Inferior parietal cortex (tissue), 1 donor: ENCODE results near the gene E2F3.
"Not testable (repeated sequence)": the region's sequence is repeated elsewhere in the genome, so short reads cannot be mapped to it uniquely, and the experiment has no call there.

Source experiments
- DNase-seq: peaks from one replicate; pipeline ENCODE4 v3.0.0-alpha.2; 2016; ENCODE audit errors: extremely low spot score

E2F3 gene

GRCh38 chr6:20433929-20434328, 32.2 kb downstream of the E2F3 start:
- no peak for DNase-seq

- DNase-seq: no peak
These were observed 33.1 kb downstream of the E2F3 start for GRCh38 chr6:20434766-20435165.

- DNase-seq: no peak
These were observed 35.0 kb downstream of the E2F3 start for GRCh38 chr6:20436719-20437118.

- DNase-seq: no peak
These were observed 36.0 kb downstream of the E2F3 start for GRCh38 chr6:20437639-20438038.

- DNase-seq: no peak
These were observed 36.9 kb downstream of the E2F3 start for GRCh38 chr6:20438462-20439070.

GRCh38 chr6:20439558-20439957, 37.9 kb downstream of the E2F3 start:
- no peak for DNase-seq

GRCh38 chr6:20440296-20440695, 38.6 kb downstream of the E2F3 start:
- no peak for DNase-seq

GRCh38 chr6:20441236-20441635, 39.6 kb downstream of the E2F3 start:
- DNase-seq: no peak

GRCh38 chr6:20441921-20442320, 40.2 kb downstream of the E2F3 start:
- no peak for DNase-seq

GRCh38 chr6:20444786-20445271, 43.1 kb downstream of the E2F3 start:
- DNase-seq: no peak

- DNase-seq: no peak
These were observed 45.5 kb downstream of the E2F3 start for GRCh38 chr6:20447157-20447556.

- DNase-seq: no peak
These were observed 46.0 kb downstream of the E2F3 start for GRCh38 chr6:20447581-20448132.

GRCh38 chr6:20448828-20449227, 47.1 kb downstream of the E2F3 start:
- no peak for DNase-seq

GRCh38 chr6:20454204-20454824, 52.6 kb downstream of the E2F3 start:
- no peak for DNase-seq

GRCh38 chr6:20455251-20455940, 53.7 kb downstream of the E2F3 start:
- no peak for DNase-seq

- no peak for DNase-seq
These were observed 56.6 kb downstream of the E2F3 start for GRCh38 chr6:20458027-20458894.

GRCh38 chr6:20459682-20460081, 58.0 kb downstream of the E2F3 start:
- DNase-seq: no peak

GRCh38 chr6:20461576-20461975, 59.9 kb downstream of the E2F3 start:
- no peak for DNase-seq

- no peak for DNase-seq
These were observed 61.7 kb downstream of the E2F3 start for GRCh38 chr6:20463396-20463795.

- DNase-seq: no peak
These were observed 62.4 kb downstream of the E2F3 start for GRCh38 chr6:20464041-20464440.

- no peak for DNase-seq
These were observed 63.2 kb downstream of the E2F3 start for GRCh38 chr6:20464847-20465246.

GRCh38 chr6:20465616-20466015, 63.9 kb downstream of the E2F3 start:
- not testable (repeated sequence) for DNase-seq
